ENCODE measurements around the gene GNPDA1. TPM values are rescaled to one million over a fixed set of nuclear protein-coding genes. Genes with fewer than 3 reads are reported as not detected.
"Not testable (repeated sequence)": the region's sequence is repeated elsewhere in the genome, so short reads cannot be mapped to it uniquely, and the experiment has no call there.

GNPDA1 gene
- 16.3 TPM for total RNA-seq

DNA sequence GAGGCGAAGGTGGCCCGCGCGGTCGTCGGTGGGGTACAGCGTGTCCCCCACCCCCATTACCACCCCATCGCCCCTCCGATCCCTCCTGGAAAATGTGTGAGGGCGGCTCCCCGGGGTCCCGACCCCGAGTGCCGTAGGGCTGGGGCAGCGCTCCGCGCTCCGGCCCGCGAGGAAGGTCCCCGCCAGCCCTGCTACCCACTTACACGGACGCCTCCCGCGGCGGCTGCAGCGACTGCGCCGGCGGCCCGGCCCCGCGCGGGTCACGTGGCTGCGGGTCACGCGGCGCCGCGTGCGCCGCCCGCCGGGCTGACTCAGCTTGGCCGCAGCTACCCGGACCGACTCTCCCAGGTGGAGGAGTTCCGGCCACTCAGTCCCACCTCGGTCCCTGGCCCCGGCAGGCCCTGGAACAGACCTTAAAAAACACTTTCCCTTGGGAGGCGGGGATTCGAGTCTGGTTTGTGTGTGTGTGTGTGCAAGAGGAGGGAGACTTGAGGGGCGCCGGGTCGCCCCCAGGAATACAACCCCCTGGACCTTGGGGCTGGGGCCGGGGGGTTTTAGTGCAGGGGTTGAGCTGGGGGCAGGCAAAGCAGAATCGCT lies at the start of gene GNPDA1:
Gene GNPDA1 (minus strand): TSS at position 236 of the 597 bp plus-strand sequence. CDS start 992 bp downstream, outside the sequence.
- no peak for FAIRE-seq
- DNase-seq (ENCODE audit: low spot score in 2 of 2), result peak; percentile 91 to 92

DNA sequence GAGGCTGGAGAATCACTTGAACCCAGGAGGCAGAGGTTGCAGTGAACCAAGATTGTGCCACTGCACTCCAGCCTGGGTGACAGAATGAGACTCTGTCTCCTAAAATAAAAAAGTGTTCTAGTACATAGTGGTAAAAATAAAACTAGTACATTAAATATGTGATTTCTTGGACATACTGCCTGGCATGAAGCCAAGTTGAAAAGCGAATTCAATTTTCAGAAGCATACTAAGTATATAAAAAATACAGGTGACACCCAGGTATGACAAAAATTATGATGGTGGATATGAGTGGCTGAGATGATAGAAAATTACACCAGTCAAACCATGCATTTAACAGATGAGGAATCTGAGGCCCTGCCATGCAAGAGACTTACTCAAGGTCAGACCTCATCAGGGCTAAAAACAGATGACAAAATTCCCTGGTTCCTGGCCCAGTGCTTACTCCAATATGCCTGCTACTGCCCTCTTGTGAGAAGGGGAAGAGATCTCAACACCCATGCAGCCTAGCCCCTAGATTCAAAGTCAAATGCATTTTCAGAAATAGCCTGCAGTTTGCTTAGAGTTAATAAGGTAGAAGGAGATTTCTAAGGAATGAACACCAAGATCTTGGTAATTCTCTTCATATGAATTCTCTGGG lies 46.6 kb upstream of the GNPDA1 start:
- FAIRE-seq, result no peak
- no peak for DNase-seq (ENCODE audit: low spot score in 2 of 2)

DNA sequence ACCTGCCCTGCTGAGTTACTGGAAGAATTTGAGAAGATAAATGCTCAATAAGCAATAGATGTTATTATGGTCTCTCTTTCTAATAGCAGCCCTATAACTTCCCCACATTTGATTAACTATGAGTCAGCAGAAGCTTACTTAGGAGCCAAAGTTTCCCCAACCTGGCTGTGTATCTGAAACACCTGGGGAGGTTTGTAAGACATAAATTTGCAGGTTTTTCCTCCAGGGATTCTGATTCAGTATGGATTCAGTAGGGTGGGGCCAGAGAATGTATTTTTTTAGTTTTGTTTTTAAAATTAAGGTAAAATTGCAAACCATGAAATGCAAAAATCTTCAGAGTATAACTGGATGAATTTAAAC lies 44.9 kb upstream of the GNPDA1 start:
- FAIRE-seq (no peak), DNase-seq (ENCODE audit: low spot score in 2 of 2) (no peak)

DNA sequence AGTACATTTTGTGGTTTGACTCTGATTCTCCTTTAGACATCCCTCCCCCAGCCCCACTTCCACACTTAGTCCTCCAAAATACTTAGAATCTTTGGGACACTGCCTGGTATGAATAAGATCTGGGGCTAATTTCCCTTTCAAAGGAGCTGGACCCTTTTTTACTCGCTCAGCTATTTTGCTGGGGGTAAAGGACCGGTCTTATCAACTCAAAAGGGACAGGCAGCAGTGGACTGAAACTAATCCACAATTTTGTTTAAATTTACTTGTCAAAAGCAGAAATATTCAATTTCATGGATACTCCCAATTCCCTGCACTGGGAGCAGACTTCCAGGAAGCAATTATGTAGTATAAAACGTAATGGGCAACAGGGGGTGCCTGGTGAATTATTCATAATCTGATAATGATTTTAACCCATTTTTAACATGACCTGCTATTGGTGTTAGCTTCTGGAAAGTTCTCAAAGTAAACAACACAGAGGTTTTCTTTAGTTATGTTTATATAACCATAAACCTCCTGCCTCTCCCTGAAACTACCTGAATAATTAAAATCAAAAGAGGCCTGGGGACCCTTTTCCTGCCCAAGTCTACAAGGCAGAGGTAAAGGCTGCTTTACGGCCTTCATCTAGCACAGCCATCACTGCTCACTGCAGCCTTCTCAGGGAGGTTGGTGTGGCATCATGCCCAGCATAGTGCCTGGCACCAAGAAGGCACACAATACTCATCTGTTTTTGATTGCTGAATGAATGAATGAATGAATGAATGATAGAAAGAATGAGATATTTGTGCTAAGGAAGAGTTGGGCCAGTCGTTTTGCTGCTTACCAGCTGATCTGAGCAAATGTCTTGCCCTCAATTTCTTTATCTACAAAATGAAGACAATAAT lies 44.2 kb upstream of the GNPDA1 start:
- no peak for DNase-seq (ENCODE audit: low spot score in 2 of 2)
- FAIRE-seq, result no peak

DNA sequence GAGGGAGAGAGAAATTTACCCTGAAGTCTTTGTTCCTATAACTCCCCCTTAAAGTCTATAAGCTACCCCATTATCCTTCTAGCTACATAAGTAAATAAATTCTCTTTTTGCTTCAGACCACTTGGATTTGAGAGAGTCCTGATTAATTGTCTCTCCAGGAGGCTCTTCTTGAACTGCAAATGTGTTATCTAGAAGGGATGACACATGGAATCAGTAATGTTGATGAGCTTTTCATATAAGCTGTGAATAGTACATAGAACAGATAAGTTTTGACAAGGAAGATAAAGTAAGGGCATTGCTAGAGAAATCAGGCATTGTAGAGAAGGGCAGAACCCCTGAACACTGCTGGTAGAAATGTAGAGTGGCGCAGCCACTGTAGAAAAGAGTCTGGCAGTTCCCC lies 42.5 kb upstream of the GNPDA1 start:
- DNase-seq (ENCODE audit: low spot score in 2 of 2) (no peak), FAIRE-seq (no peak)

GRCh38 chr5:142053426-142054151 lies 40.8 kb upstream of the GNPDA1 start:
- FAIRE-seq, result no peak
- DNase-seq (ENCODE audit: low spot score in 2 of 2), result peak in 1 of 2 donors; percentile 29

GRCh38 chr5:142052026-142052425 lies 39.2 kb upstream of the GNPDA1 start:
- FAIRE-seq; DNase-seq (ENCODE audit: low spot score in 2 of 2): not testable (repeated sequence)

DNA sequence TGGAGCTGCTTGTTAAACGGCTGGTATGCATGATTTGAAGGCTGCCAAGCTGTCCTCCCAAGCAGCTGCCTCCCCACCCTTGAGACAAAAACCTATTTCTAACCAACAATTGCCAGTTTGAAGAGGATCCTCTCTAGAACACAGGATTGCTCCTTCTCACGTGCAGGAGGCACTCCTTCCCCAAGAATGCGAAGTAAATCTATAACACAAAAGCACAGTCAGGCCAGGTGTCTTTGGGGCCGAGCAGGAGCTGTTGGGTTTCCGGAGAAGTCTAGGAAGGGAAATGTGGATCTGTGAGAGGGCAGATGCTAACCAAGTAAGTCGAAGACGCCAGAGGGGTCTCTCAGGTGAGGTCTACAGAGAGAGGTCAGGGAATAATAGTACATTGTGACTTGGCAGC lies 35.4 kb upstream of the GNPDA1 start:
- no peak for FAIRE-seq
- no peak for DNase-seq (ENCODE audit: low spot score in 2 of 2)

DNA sequence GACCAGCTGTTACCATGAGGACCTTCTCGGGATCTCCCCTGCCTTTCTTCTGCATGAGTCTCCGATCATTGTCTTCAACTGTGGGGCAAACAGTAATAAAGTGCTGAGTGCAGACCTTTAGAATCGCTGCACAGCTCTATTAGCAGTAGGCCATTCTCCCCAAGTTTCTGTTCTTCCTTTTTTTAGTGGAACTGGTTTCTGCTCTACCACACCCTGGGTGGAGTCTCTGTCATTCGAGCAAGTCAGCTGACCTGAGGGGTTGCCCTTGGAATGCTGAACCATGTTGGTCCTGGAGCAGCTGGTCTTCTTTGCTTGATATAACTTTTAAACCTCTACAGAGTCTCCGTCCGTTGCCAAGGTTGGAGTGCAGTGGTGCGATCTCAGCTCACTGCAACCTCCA lies 33.4 kb upstream of the GNPDA1 start:
- no peak for FAIRE-seq
- DNase-seq (ENCODE audit: low spot score in 2 of 2), result no peak

- not testable (repeated sequence) for DNase-seq (ENCODE audit: low spot score in 2 of 2); FAIRE-seq
Observed at GRCh38 chr5:142040881-142041280, 28.1 kb upstream of the GNPDA1 start.

GRCh38 chr5:142040285-142040684 lies 27.5 kb upstream of the GNPDA1 start:
- FAIRE-seq (no peak), DNase-seq (ENCODE audit: low spot score in 2 of 2) (no peak)

GRCh38 chr5:142038735-142039134 lies 25.9 kb upstream of the GNPDA1 start:
- FAIRE-seq (no peak), DNase-seq (ENCODE audit: low spot score in 2 of 2) (no peak)

GRCh38 chr5:142037599-142037998 lies 24.8 kb upstream of the GNPDA1 start:
- not testable (repeated sequence) for DNase-seq (ENCODE audit: low spot score in 2 of 2); FAIRE-seq

DNA sequence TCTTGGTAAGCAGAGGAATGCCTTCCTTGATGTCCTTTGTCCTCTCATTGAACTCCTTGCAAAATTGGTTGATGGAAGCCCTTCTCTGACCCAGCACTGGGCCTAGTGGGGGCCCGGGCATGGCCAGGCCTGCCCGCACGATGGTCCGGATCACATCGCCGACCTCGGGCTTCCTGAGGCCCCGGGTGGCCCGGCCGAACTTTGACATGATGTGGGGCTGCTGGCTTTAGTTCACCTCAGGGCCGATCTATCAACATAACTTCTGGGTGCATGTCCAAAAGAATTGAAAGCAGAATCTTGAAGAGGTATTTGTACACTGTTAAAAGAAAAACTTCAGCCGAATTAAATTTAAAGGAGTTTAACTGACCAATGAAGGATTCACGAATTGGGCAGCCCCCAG lies 24.1 kb upstream of the GNPDA1 start:
- DNase-seq (ENCODE audit: low spot score in 2 of 2) (no peak), FAIRE-seq (no peak)

- DNase-seq (ENCODE audit: low spot score in 2 of 2) (no peak), FAIRE-seq (no peak)
Observed at GRCh38 chr5:142034994-142035393, 22.2 kb upstream of the GNPDA1 start.

GRCh38 chr5:142033632-142034567 lies 21.1 kb upstream of the GNPDA1 start:
- not testable (repeated sequence) for FAIRE-seq; DNase-seq (ENCODE audit: low spot score in 2 of 2)

DNA sequence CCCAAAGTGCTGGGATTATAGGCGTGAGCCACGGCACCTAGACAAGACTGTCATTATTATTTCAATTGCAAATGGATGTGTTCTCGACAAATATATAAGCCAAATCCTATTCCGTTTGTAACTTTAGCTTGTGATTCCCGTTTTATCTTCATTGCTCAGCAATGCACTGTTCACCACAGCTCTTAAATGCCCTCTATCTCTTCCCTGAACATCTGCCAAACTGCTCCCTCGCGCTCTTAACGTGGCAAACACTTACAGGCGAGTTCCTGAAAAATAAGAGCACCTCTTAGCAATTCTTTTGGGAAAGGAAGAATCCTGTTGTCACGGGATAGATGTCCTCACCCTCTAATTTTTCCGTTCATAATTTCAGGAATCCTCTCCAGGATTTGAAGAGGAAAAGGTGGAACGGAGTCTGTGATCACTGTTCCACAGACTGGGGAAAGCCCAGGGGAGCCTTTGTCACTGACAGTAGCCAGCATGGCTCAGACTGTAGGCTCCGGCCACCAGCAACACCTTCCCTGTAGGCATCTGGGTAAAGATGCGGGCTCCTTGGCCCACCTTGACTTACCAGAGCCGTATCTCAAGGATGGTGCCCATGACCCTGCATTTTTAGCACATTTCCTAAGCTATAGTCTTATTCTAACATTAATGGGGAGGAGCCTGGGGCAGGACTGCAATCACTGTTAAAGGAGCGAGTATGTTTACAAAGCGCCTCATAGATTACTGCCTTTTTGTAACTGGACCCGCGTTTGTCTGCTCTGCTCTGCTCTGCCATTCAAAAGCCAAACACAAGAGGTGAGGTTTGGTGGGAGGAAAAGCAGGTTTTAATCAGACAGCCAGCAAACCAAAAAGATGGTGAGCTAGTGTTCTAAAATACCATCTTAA lies 20.2 kb upstream of the GNPDA1 start:
- no peak for DNase-seq (ENCODE audit: low spot score in 2 of 2)

GRCh38 chr5:142032150-142032549 lies 19.3 kb upstream of the GNPDA1 start:
- DNase-seq (ENCODE audit: low spot score in 2 of 2), result no peak
- FAIRE-seq, result no peak

More for the DNA sequence above, 20.2 kb upstream of the GNPDA1 start:
- no peak for FAIRE-seq

GRCh38 chr5:142025637-142026036 lies 12.8 kb upstream of the GNPDA1 start:
- FAIRE-seq (no peak), DNase-seq (ENCODE audit: low spot score in 2 of 2) (no peak)
